HepG2 (cell line): ENCODE data around the gene CLASP2. TPM values are rescaled to one million over a fixed set of nuclear protein-coding genes. Genes with fewer than 3 reads are reported as not detected.
"Not testable (repeated sequence)": the region's sequence is repeated elsewhere in the genome, so short reads cannot be mapped to it uniquely, and the experiment has no call there.

ENCODE experiments used
- ATAC-seq: fragments of 200-7000 bp; cut with Tn5 transposase; 3 replicates; pipeline ENCODE4 v1.9.1; 2020; ENCODE audit warnings: mild to moderate bottlenecking, moderate library complexity
- BruUV-seq: library from RNA; stranded (reverse); fragments of 400-500 nt; replicated peaks from 2 replicates; lab custom pipeline; 2021; lab: Mats Ljungman, UMichigan
- CTCF ChIA-PET: fragments of 300-600 bp; formaldehyde crosslinking; extraction: SDS; loops from one replicate; lab custom pipeline; 2021; ENCODE audit warnings: low total read pairs, inconsistent platforms, low intra/inter-chr PET ratio; lab: Yijun Ruan, JAX
- POLR2A ChIA-PET: fragments of 350-600 bp; sonication (Branson Sonifier 250); formaldehyde crosslinking; loops from one replicate; lab custom pipeline; 2020; ENCODE audit warnings: antibody characterized with exemption, inconsistent platforms; lab: Yijun Ruan, JAX
- DNase-seq: peaks from one replicate; pipeline ENCODE4 v3.0.0-alpha.2; 2015; ENCODE audit warnings: low spot score
- FAIRE-seq: peaks from 3 replicates; lab custom pipeline; 2011; peaks lifted over from hg19 to GRCh38; lab: Jason Lieb, UNC
- H2AFZ ChIP-seq: one replicate; pipeline ENCODE4 v1.6.1; 2011; ENCODE audit warnings: low read length, inconsistent platforms
- H3K27ac ChIP-seq: fragments of 300-600 bp; 3 replicates; pipeline ENCODE4 v1.8.0; 2011; ENCODE audit warnings: mixed run types, mild to moderate bottlenecking, mixed read lengths, low read length, inconsistent platforms; ENCODE audit not compliant: insufficient read depth; ENCODE audit errors: extremely low read length
- H3K27me3 ChIP-seq, 2 experiments: fragments of 200-600 bp in 1 of 2; 2 replicates in 1 of 2; 3 replicates in 1 of 2; pipeline versions ENCODE4 v1.6.0 to v1.8.0; 2011; ENCODE audit warnings: low read length in 2 of 2, mild to moderate bottlenecking in 2 of 2, moderate library complexity in 2 of 2, inconsistent platforms in 1 of 2; ENCODE audit not compliant: insufficient read depth in 2 of 2, control insufficient read depth in 1 of 2
- H3K36me3 ChIP-seq, 2 experiments: fragments of 200-600 bp in 1 of 2; replicated peaks in 1 of 2; 2 replicates in 1 of 2; 3 replicates in 1 of 2; pipeline versions ENCODE4 v1.5.1 to v1.8.0; 2011; ENCODE audit warnings: low read length in 2 of 2, inconsistent platforms in 1 of 2; ENCODE audit not compliant: insufficient read depth in 2 of 2, control insufficient read depth in 1 of 2
- H3K4me1 ChIP-seq: 2 replicates; pipeline ENCODE4 v1.5.1; 2012; ENCODE audit warnings: low read length, inconsistent platforms; ENCODE audit not compliant: insufficient read depth
- H3K4me2 ChIP-seq: 2 replicates; pipeline ENCODE4 v1.6.0; 2011; ENCODE audit warnings: low read depth, low read length, inconsistent platforms
- H3K4me3 ChIP-seq, 3 experiments: fragments of 200-600 bp in 1 of 3; sonication (generic), shearing (Covaris generic) in 1 of 3; replicated peaks in 1 of 3; 2 replicates each; pipeline ENCODE4 v1.5.1; 2011 to 2016; ENCODE audit warnings: low read length in 3 of 3, inconsistent platforms in 2 of 3, low read depth in 2 of 3, mild to moderate bottlenecking in 2 of 3, control low read depth in 1 of 3, mixed read lengths in 1 of 3; ENCODE audit not compliant: insufficient read depth in 1 of 3
- H3K79me2 ChIP-seq: one replicate; pipeline ENCODE4 v1.6.1; 2011; ENCODE audit warnings: low read length, inconsistent platforms; ENCODE audit not compliant: insufficient read depth
- H3K9ac ChIP-seq: 2 replicates; pipeline ENCODE4 v1.6.0; 2011; ENCODE audit warnings: mild to moderate bottlenecking, low read depth, low read length, inconsistent platforms; ENCODE audit not compliant: insufficient read depth
- H3K9me3 ChIP-seq: 2 replicates; pipeline ENCODE4 v1.5.1; 2012; ENCODE audit warnings: mild to moderate bottlenecking, low read length
- H4K20me1 ChIP-seq: 2 replicates; pipeline ENCODE4 v1.6.0; 2011; ENCODE audit warnings: inconsistent platforms, mild to moderate bottlenecking, low read length, moderate library complexity; ENCODE audit not compliant: insufficient read depth
- IRF9 ChIP-seq: sonication (generic); formaldehyde crosslinking; IDR thresholded peaks from 2 replicates; pipeline ENCODE4 v1.8.0; 2022; ENCODE audit warnings: missing genetic modification reagents, mild to moderate bottlenecking, borderline replicate concordance
- WGBS: methylation state at CpG from one replicate; pipeline ENCODE4 v1.1.6; 2017; ENCODE audit warnings: low lambda C conversion rate; 5-methylcytosine and 5-hydroxymethylcytosine counted together
- in situ Hi-C: cut with HindIII; loops from 2 replicates; pipeline ENCODE4 v1.10.0; 2017; ENCODE audit warnings: low pct_unique_long_range_greater_than_20kb; ENCODE audit not compliant: extremely low pct_ligation_motif_present
- intact Hi-C: fragments of 100-400 bp; cut with micrococcal nuclease; formaldehyde crosslinking; loops from one replicate; pipeline ENCODE4 v1.10.0; 2022; ENCODE audit not compliant: unreplicated experiment
- polyA plus RNA-seq, 8 experiments: library from polyadenylated mRNA; depleted of rRNA in 3 of 8; stranded (reverse) in 7 of 8; unstranded in 1 of 8; fragments of >200 nt; fragmentation: Illumina TruSeq in 4 of 8; extraction: Trizol in 4 of 8; gene quantifications; 2 replicates each; pipeline versions ENCODE4 v1.2.1 to v1.2.3, GENCODE V29; 2011 to 2016; ENCODE audit warnings: low read depth in 4 of 8, missing spikeins in 1 of 8, mixed read lengths in 1 of 8; ENCODE audit not compliant: insufficient read depth in 1 of 8
- total RNA-seq, 5 experiments: library from RNA; depleted of rRNA; stranded (reverse); fragments of >200 nt; fragmentation: Illumina TruSeq; extraction: Trizol; gene quantifications; 2 replicates each; pipeline ENCODE4 v1.2.3, GENCODE V29; 2016; ENCODE audit warnings: low read depth in 1 of 5

Gene CLASP2
- total and polyA plus RNA-seq, 2 of the 13 experiments (the other 11 are each of a cell fraction or from before 2014, with no cell fraction given): 15.7 to 34.8 TPM

- intact Hi-C loops (no loop called here), in situ Hi-C loops (no loop called here)
- Histone ChIP-seq H4K20me1 (no peaks in the 10 kb centered on the region), H3K27me3 (no peaks in the 10 kb centered on the region), H3K27ac (no peak overlapping the region), H3K4me1 (no peaks in the 10 kb centered on the region), H3K4me3 (no peak overlapping the region), H3K9ac (no peak overlapping the region), H3K36me3 (no peaks in the 10 kb centered on the region), H3K9me3 (no peaks in the 10 kb centered on the region), H3K79me2 (no peaks in the 10 kb centered on the region), H3K4me2 (no peak overlapping the region), H2AFZ (no peak overlapping the region)
- no peak for ATAC-seq
- ChIA-PET CTCF (no interaction called here), POLR2A (no interaction called here)
- no peak for DNase-seq
- WGBS: 97% methylated on average over 13 of the region's 19 CpGs
- FAIRE-seq: no peak
- TF ChIP-seq IRF9 (CRISPR knock-in tag): no peak
- no TSS peak for BruUV-seq
Measured at GRCh38 chr3:33453331-33453761, 264.7 kb downstream of the CLASP2 start.

- POLR2A ChIA-PET, H3K27ac ChIP-seq, FAIRE-seq, ATAC-seq, H3K4me3 ChIP-seq, H4K20me1 ChIP-seq, H3K79me2 ChIP-seq, H3K4me2 ChIP-seq, CTCF ChIA-PET, H3K27me3 ChIP-seq, BruUV-seq, intact Hi-C loops, H3K9ac ChIP-seq, DNase-seq, H3K4me1 ChIP-seq, H3K9me3 ChIP-seq, in situ Hi-C loops, H3K36me3 ChIP-seq, H2AFZ ChIP-seq: not testable (repeated sequence)
- 84% methylated on average over 1 of the region's 1 CpG for WGBS
Measured at GRCh38 chr3:33451994-33452393, 266.1 kb downstream of the CLASP2 start.
